Loucy (cell line): Measurements from ENCODE around the gene WWOX.

Experiments used
- H2AFZ ChIP-seq: fragments of 200-600 bp; sonication (generic); 2 replicates; pipeline ENCODE4 v1.6.0; 2016; ENCODE audit warnings: antibody characterized with exemption, mild to moderate bottlenecking, low read length, moderate library complexity
- H3F3A ChIP-seq: fragments of 200-600 bp; 2 replicates; pipeline ENCODE4 v1.6.0; 2016; ENCODE audit warnings: antibody characterized with exemption, low read depth, mild to moderate bottlenecking
- H3K27me3 ChIP-seq: fragments of 200-600 bp; sonication (generic); 2 replicates; pipeline ENCODE4 v1.6.1; 2014; ENCODE audit warnings: low read length, mild to moderate bottlenecking; ENCODE audit not compliant: insufficient read depth, poor library complexity, severe bottlenecking
- H3K36me3 ChIP-seq: fragments of 200-600 bp; sonication (generic); 2 replicates; pipeline ENCODE4 v1.6.1; 2016; ENCODE audit warnings: low read length; ENCODE audit not compliant: insufficient read depth
- H3K4me1 ChIP-seq: fragments of 200-600 bp; sonication (generic); 2 replicates; pipeline ENCODE4 v1.5.1; 2014; ENCODE audit warnings: low read length, mild to moderate bottlenecking; ENCODE audit not compliant: insufficient read depth, poor library complexity, severe bottlenecking
- H3K4me2 ChIP-seq: fragments of 200-600 bp; sonication (generic); 2 replicates; pipeline ENCODE4 v1.6.0; 2014; ENCODE audit warnings: antibody characterized with exemption, low read length, low read depth, mild to moderate bottlenecking; ENCODE audit not compliant: poor library complexity, severe bottlenecking
- H3K4me3 ChIP-seq: fragments of 200-600 bp; sonication (generic); 2 replicates; pipeline ENCODE4 v1.5.1; 2014; ENCODE audit warnings: low read length, mild to moderate bottlenecking, mixed read lengths; ENCODE audit not compliant: poor library complexity, severe bottlenecking
- H3K79me2 ChIP-seq: fragments of 200-600 bp; sonication (generic); 2 replicates; pipeline ENCODE4 v1.6.1; 2014; ENCODE audit warnings: low read length; ENCODE audit not compliant: insufficient read depth
- H3K9ac ChIP-seq: fragments of 200-600 bp; sonication (generic); 2 replicates; pipeline ENCODE4 v1.6.0; 2014; ENCODE audit warnings: mild to moderate bottlenecking, low read depth, low read length, moderate library complexity; ENCODE audit not compliant: poor library complexity, severe bottlenecking
- H3K9me2 ChIP-seq: fragments of 200-600 bp; sonication (generic); replicated peaks from 2 replicates; pipeline ENCODE4 v1.6.1; 2016; ENCODE audit warnings: low read depth, low read length, mixed read lengths
- H3K9me3 ChIP-seq: fragments of 200-600 bp; sonication (generic); 2 replicates; pipeline ENCODE4 v1.6.1; 2014; ENCODE audit warnings: mild to moderate bottlenecking, antibody characterized with exemption, low read length, low read depth; ENCODE audit not compliant: insufficient read depth
- H4K20me1 ChIP-seq: fragments of 200-600 bp; sonication (generic); 2 replicates; pipeline ENCODE4 v1.6.0; 2014; ENCODE audit warnings: antibody characterized with exemption, low read length, mild to moderate bottlenecking; ENCODE audit not compliant: insufficient read depth, poor library complexity, severe bottlenecking
- CTCF ChIP-seq: fragments of 200-600 bp; sonication (generic); conservative IDR thresholded peaks from 2 replicates; pipeline ENCODE4 v1.5.1; 2014; ENCODE audit warnings: mild to moderate bottlenecking, antibody characterized with exemption, low read length
- EZH2phosphoT487 ChIP-seq: fragments of 200-600 bp; IDR thresholded peaks from 2 replicates; pipeline ENCODE4 v1.6.1; 2018; ENCODE audit warnings: antibody characterized with exemption, mild to moderate bottlenecking, moderate library complexity, borderline replicate concordance

The WWOX gene

GRCh38 chr16:78395035-78395434 lies 295.6 kb downstream of the WWOX start:
- H2AFZ ChIP-seq: no peak overlapping the region
- H3K27me3 ChIP-seq: no peaks in the 10 kb centered on the region
- H3K4me1 ChIP-seq: peaks cover 4% of the 10 kb centered on the region
- no peak overlapping the region for H3K4me3 ChIP-seq
- no peak overlapping the region for H3K9ac ChIP-seq
- H3K9me2 ChIP-seq: no peaks in the 10 kb centered on the region
- H3K79me2 ChIP-seq: no peaks in the 10 kb centered on the region
- H4K20me1 ChIP-seq: no peaks in the 10 kb centered on the region
- no peak overlapping the region for H3K4me2 ChIP-seq
- peaks cover 13% of the 10 kb centered on the region for H3K9me3 ChIP-seq
- TF ChIP-seq CTCF (no peak), EZH2phosphoT487 (no peak)
- H3F3A ChIP-seq: no peaks in the 10 kb centered on the region
- peaks cover 5% of the 10 kb centered on the region; the same call in 1 of the 2 replicates for H3K36me3 ChIP-seq

- H3K4me3 ChIP-seq: no peak overlapping the region
- H3K9me2 ChIP-seq: no peaks in the 10 kb centered on the region
- no peaks in the 10 kb centered on the region for H4K20me1 ChIP-seq
Observed at GRCh38 chr16:78396046-78396445, 296.6 kb downstream of the WWOX start.

GRCh38 chr16:78396673-78397072 lies 297.2 kb downstream of the WWOX start:
- H3K4me3 ChIP-seq: no peak overlapping the region
- H3K9ac ChIP-seq: no peak overlapping the region
- H3K9me3 ChIP-seq: peaks cover 13% of the 10 kb centered on the region
- H4K20me1 ChIP-seq: no peaks in the 10 kb centered on the region
- H3K4me1 ChIP-seq: peaks cover 4% of the 10 kb centered on the region
- no peaks in the 10 kb centered on the region for H3F3A ChIP-seq
- H3K79me2 ChIP-seq: no peaks in the 10 kb centered on the region
- H2AFZ ChIP-seq: no peak overlapping the region
- TF ChIP-seq EZH2phosphoT487 (no peak), CTCF (no peak)
- H3K36me3 ChIP-seq: peaks cover 5% of the 10 kb centered on the region; the same call in 1 of the 2 replicates
- no peaks in the 10 kb centered on the region for H3K9me2 ChIP-seq
- no peaks in the 10 kb centered on the region for H3K27me3 ChIP-seq
- H3K4me2 ChIP-seq: no peak overlapping the region

More at GRCh38 chr16:78396046-78396445, 296.6 kb downstream of the WWOX start:
- Histone ChIP-seq H3K4me2 (no peak overlapping the region), H3K79me2 (no peaks in the 10 kb centered on the region), H3K27me3 (no peaks in the 10 kb centered on the region), H3K9ac (no peak overlapping the region), H2AFZ (no peak overlapping the region), H3K36me3 (peaks cover 5% of the 10 kb centered on the region; the same call in 1 of the 2 replicates), H3F3A (no peaks in the 10 kb centered on the region), H3K9me3 (peaks cover 13% of the 10 kb centered on the region), H3K4me1 (peaks cover 4% of the 10 kb centered on the region)
- TF ChIP-seq CTCF: peak; percentile 65
- TF ChIP-seq EZH2phosphoT487: no peak
